Measurements from ENCODE around the gene C2CD2. TPM values are rescaled to one million over a fixed set of nuclear protein-coding genes. Genes with fewer than 3 reads are reported as not detected.

C2CD2 gene
- total RNA-seq, 2 experiments from 2014 or later: 6.8 to 7.3 TPM

GRCh38 chr21:41919666-41920398 is 34.0 kb downstream of the C2CD2 start:
- ChIA-PET CTCF (interaction anchor here (0.7 to 2.4 kb wide), 2 partner anchors 10 to 33 kb away, joined by 4 to 7 read pairs; no protein-coding TSS in a partner anchor), POLR2A (no interaction called here)
- ATAC-seq: no peak
- intact Hi-C loops (cut with DNase I, micrococcal nuclease): loop anchor here in 1 of 2 experiments (10.0 kb wide), 1 partner anchor 315 kb away; no protein-coding TSS in a partner anchor
- no peaks in the 10 kb centered on the region for H3K27me3 Mint-ChIP-seq
- DNase-seq: no peak
- H3K4me3 Mint-ChIP-seq: no peak overlapping the region
- H3K9me3 Mint-ChIP-seq (ENCODE audit: low read depth): no peaks in the 10 kb centered on the region
- H3K27ac Mint-ChIP-seq: no peak overlapping the region
- H3K4me1 Mint-ChIP-seq: peaks cover 34% of the 10 kb centered on the region
- H3K36me3 Mint-ChIP-seq (ENCODE audit: low read depth): peaks cover 5% of the 10 kb centered on the region

- ChIA-PET POLR2A (no interaction called here), CTCF (interaction anchor here (2.4 kb wide), 1 partner anchor 9 kb away, joined by 7 read pairs; no protein-coding TSS in a partner anchor)
- no peak for DNase-seq
- no peaks in the 10 kb centered on the region for H3K9me3 Mint-ChIP-seq (ENCODE audit: low read depth)
- H3K4me3 Mint-ChIP-seq: no peak overlapping the region
- H3K36me3 Mint-ChIP-seq (ENCODE audit: low read depth): peaks cover 6% of the 10 kb centered on the region
- peaks cover 25% of the 10 kb centered on the region for H3K4me1 Mint-ChIP-seq
- no peak overlapping the region for H3K27ac Mint-ChIP-seq
- intact Hi-C loops (cut with DNase I, micrococcal nuclease): no loop called here
- no peak for ATAC-seq
- no peaks in the 10 kb centered on the region for H3K27me3 Mint-ChIP-seq
Observed at GRCh38 chr21:41918561-41919358, 35.1 kb downstream of the C2CD2 start.

GRCh38 chr21:41917531-41917930 is 36.3 kb downstream of the C2CD2 start:
- no peak for DNase-seq
- Mint-ChIP-seq H3K4me1 (peaks cover 14% of the 10 kb centered on the region), H3K36me3 (ENCODE audit: low read depth) (peaks cover 9% of the 10 kb centered on the region), H3K27me3 (no peaks in the 10 kb centered on the region), H3K27ac (no peak overlapping the region), H3K9me3 (ENCODE audit: low read depth) (no peaks in the 10 kb centered on the region), H3K4me3 (no peak overlapping the region)
- CTCF ChIA-PET: interaction anchor here (1.6 kb wide), 1 partner anchor 101 kb away, joined by 10 read pairs; no protein-coding TSS in a partner anchor
- POLR2A ChIA-PET: no interaction called here
- intact Hi-C loops (cut with DNase I, micrococcal nuclease): no loop called here
- ATAC-seq: no peak

GRCh38 chr21:41916888-41917433 is 36.9 kb downstream of the C2CD2 start:
- DNase-seq: no peak
- no peak for ATAC-seq
- no peaks in the 10 kb centered on the region for H3K27me3 Mint-ChIP-seq
- no peaks in the 10 kb centered on the region for H3K9me3 Mint-ChIP-seq (ENCODE audit: low read depth)
- peaks cover 10% of the 10 kb centered on the region for H3K4me1 Mint-ChIP-seq
- POLR2A ChIA-PET: no interaction called here
- intact Hi-C loops (cut with DNase I, micrococcal nuclease): no loop called here
- CTCF ChIA-PET: interaction anchor here (0.6 to 1.6 kb wide), 3 partner anchors 84 to 101 kb away, joined by 3 to 10 read pairs (median 5); no protein-coding TSS in a partner anchor
- H3K36me3 Mint-ChIP-seq (ENCODE audit: low read depth): peaks cover 9% of the 10 kb centered on the region
- H3K4me3 Mint-ChIP-seq: no peak overlapping the region
- H3K27ac Mint-ChIP-seq: no peak overlapping the region

- no peak overlapping the region for H3K27ac Mint-ChIP-seq
- no peak for ATAC-seq
- no peaks in the 10 kb centered on the region for H3K9me3 Mint-ChIP-seq (ENCODE audit: low read depth)
- peaks cover 4% of the 10 kb centered on the region for H3K4me1 Mint-ChIP-seq
- no peak overlapping the region for H3K4me3 Mint-ChIP-seq
- no peaks in the 10 kb centered on the region for H3K27me3 Mint-ChIP-seq
- ChIA-PET CTCF (no interaction called here), POLR2A (interaction anchor here (0.6 to 0.7 kb wide), 2 partner anchors 434 to 523 kb away, joined by 3 to 4 read pairs; no protein-coding TSS in a partner anchor)
- no peak for DNase-seq
- peaks cover 16% of the 10 kb centered on the region for H3K36me3 Mint-ChIP-seq (ENCODE audit: low read depth)
- intact Hi-C loops (cut with DNase I, micrococcal nuclease): no loop called here
Observed at GRCh38 chr21:41914965-41915364, 38.9 kb downstream of the C2CD2 start.

- intact Hi-C loops (cut with DNase I, micrococcal nuclease): no loop called here
- peaks cover 17% of the 10 kb centered on the region for H3K36me3 Mint-ChIP-seq (ENCODE audit: low read depth)
- no peak overlapping the region for H3K27ac Mint-ChIP-seq
- H3K9me3 Mint-ChIP-seq (ENCODE audit: low read depth): no peaks in the 10 kb centered on the region
- CTCF ChIA-PET: no interaction called here
- DNase-seq: no peak
- no peak for ATAC-seq
- POLR2A ChIA-PET: interaction anchor here (0.6 to 0.7 kb wide), 2 partner anchors 434 to 523 kb away, joined by 3 to 4 read pairs; no protein-coding TSS in a partner anchor
- no peaks in the 10 kb centered on the region for H3K27me3 Mint-ChIP-seq
- no peak overlapping the region for H3K4me3 Mint-ChIP-seq
- H3K4me1 Mint-ChIP-seq: peaks cover 4% of the 10 kb centered on the region
Observed at GRCh38 chr21:41914358-41914757, 39.5 kb downstream of the C2CD2 start.

- Mint-ChIP-seq H3K4me1 (peaks cover 4% of the 10 kb centered on the region), H3K27ac (no peak overlapping the region), H3K9me3 (ENCODE audit: low read depth) (no peaks in the 10 kb centered on the region), H3K27me3 (no peaks in the 10 kb centered on the region), H3K36me3 (ENCODE audit: low read depth) (peaks cover 14% of the 10 kb centered on the region), H3K4me3 (no peak overlapping the region)
- ATAC-seq (no peak), DNase-seq (no peak)
- POLR2A ChIA-PET: no interaction called here
- intact Hi-C loops (cut with DNase I, micrococcal nuclease): no loop called here
- CTCF ChIA-PET: interaction anchor here (0.5 kb wide), 1 partner anchor 260 kb away, joined by 3 read pairs; no protein-coding TSS in a partner anchor
Observed at GRCh38 chr21:41913230-41913629, 40.6 kb downstream of the C2CD2 start.

- ChIA-PET CTCF (interaction anchor here (2.0 kb wide), 1 partner anchor 11 kb away, joined by 7 read pairs; no protein-coding TSS in a partner anchor), POLR2A (no interaction called here)
- H3K4me1 Mint-ChIP-seq: no peaks in the 10 kb centered on the region
- no peak for ATAC-seq
- no peaks in the 10 kb centered on the region for H3K27me3 Mint-ChIP-seq
- H3K27ac Mint-ChIP-seq: no peak overlapping the region
- intact Hi-C loops (cut with DNase I, micrococcal nuclease): no loop called here
- H3K36me3 Mint-ChIP-seq (ENCODE audit: low read depth): peaks cover 18% of the 10 kb centered on the region
- H3K9me3 Mint-ChIP-seq (ENCODE audit: low read depth): no peaks in the 10 kb centered on the region
- no peak overlapping the region for H3K4me3 Mint-ChIP-seq
- DNase-seq: no peak
Observed at GRCh38 chr21:41908829-41909228, 45.0 kb downstream of the C2CD2 start.

- POLR2A ChIA-PET: no interaction called here
- Mint-ChIP-seq H3K4me3 (no peak overlapping the region), H3K36me3 (ENCODE audit: low read depth) (peaks cover 16% of the 10 kb centered on the region), H3K9me3 (ENCODE audit: low read depth) (no peaks in the 10 kb centered on the region), H3K27ac (no peak overlapping the region), H3K4me1 (no peaks in the 10 kb centered on the region), H3K27me3 (no peaks in the 10 kb centered on the region)
- CTCF ChIA-PET: no interaction called here
- no peak for DNase-seq
- no peak for ATAC-seq
- intact Hi-C loops (cut with DNase I, micrococcal nuclease): no loop called here
Observed at GRCh38 chr21:41907496-41908258, 46.1 kb downstream of the C2CD2 start.

GRCh38 chr21:41906770-41907169 is 47.0 kb downstream of the C2CD2 start:
- Mint-ChIP-seq H3K9me3 (ENCODE audit: low read depth) (no peaks in the 10 kb centered on the region), H3K27ac (no peak overlapping the region), H3K36me3 (ENCODE audit: low read depth) (peaks cover 22% of the 10 kb centered on the region), H3K4me3 (no peak overlapping the region), H3K27me3 (no peaks in the 10 kb centered on the region), H3K4me1 (peaks cover 4% of the 10 kb centered on the region)
- POLR2A ChIA-PET: no interaction called here
- intact Hi-C loops (cut with DNase I, micrococcal nuclease): no loop called here
- DNase-seq (no peak), ATAC-seq (no peak)
- CTCF ChIA-PET: no interaction called here
